ENCODE results near the gene ZNF219.

DNA sequence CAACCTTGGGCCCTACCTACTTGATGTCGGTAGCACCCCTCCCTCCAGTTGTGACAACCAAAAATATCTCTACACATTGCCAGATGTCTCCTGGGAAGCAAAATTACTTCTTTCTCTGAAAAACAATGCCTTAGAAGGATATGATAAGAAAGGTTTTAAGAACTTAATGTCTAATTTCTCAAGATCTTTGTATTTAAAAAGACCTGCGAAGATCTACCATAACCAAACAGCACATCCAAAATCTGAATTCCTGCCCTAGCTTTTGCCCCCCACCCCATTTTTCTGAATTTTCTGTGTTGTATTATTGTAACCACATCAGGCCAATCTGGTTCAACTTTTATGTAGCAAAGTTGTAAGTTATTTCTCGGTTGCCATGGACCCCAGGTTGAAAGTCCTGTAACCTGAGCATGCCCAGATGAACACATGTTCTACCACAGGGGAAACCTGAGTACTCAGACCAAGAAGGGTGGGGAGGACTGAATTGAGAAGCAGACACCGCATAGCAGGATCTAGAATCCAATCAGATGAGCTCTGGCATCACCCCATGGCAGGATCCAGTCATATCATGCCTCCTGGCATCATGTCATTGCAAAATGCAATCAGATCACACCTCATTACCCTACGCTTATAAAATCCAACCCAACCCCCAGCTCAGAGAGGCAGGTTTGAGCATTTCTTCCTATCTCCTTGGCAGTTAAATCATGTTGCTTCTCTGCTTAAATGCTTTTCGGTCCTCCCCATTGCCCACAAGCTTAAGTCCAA, 11.1 kb upstream of the ZNF219 start:
- no peak for TF ChIP-seq DPF2 (CRISPR knock-in tag; IDR thresholded peaks at IDR 0.05; ENCODE audit: borderline replicate concordance, low read depth)
- TF ChIP-seq ZNF7 (CRISPR knock-in tag; IDR thresholded peaks at IDR 0.05), result no peak
- TF ChIP-seq EZH2 (conservative IDR thresholded peaks at IDR 0.05; ENCODE audit: low read depth, low read length), result no peak
- TF ChIP-seq, protein P1, sequence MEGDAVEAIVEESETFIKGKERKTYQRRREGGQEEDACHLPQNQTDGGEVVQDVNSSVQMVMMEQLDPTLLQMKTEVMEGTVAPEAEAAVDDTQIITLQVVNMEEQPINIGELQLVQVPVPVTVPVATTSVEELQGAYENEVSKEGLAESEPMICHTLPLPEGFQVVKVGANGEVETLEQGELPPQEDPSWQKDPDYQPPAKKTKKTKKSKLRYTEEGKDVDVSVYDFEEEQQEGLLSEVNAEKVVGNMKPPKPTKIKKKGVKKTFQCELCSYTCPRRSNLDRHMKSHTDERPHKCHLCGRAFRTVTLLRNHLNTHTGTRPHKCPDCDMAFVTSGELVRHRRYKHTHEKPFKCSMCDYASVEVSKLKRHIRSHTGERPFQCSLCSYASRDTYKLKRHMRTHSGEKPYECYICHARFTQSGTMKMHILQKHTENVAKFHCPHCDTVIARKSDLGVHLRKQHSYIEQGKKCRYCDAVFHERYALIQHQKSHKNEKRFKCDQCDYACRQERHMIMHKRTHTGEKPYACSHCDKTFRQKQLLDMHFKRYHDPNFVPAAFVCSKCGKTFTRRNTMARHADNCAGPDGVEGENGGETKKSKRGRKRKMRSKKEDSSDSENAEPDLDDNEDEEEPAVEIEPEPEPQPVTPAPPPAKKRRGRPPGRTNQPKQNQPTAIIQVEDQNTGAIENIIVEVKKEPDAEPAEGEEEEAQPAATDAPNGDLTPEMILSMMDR (CRISPR knock-in tag; IDR thresholded peaks at IDR 0.05), result no peak
- TF ChIP-seq, protein P2, sequence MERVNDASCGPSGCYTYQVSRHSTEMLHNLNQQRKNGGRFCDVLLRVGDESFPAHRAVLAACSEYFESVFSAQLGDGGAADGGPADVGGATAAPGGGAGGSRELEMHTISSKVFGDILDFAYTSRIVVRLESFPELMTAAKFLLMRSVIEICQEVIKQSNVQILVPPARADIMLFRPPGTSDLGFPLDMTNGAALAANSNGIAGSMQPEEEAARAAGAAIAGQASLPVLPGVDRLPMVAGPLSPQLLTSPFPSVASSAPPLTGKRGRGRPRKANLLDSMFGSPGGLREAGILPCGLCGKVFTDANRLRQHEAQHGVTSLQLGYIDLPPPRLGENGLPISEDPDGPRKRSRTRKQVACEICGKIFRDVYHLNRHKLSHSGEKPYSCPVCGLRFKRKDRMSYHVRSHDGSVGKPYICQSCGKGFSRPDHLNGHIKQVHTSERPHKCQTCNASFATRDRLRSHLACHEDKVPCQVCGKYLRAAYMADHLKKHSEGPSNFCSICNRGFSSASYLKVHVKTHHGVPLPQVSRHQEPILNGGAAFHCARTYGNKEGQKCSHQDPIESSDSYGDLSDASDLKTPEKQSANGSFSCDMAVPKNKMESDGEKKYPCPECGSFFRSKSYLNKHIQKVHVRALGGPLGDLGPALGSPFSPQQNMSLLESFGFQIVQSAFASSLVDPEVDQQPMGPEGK (CRISPR knock-in tag; IDR thresholded peaks at IDR 0.05), result no peak
- no peak for TF ChIP-seq SALL2 (CRISPR knock-in tag; IDR thresholded peaks at IDR 0.05)

Data from HepG2 (cell line).